Immature natural killer cell (primary cell): ENCODE data around the gene OR2S2. TPM values are rescaled to one million over a fixed set of nuclear protein-coding genes. Genes with fewer than 3 reads are reported as not detected.

Source experiments
- polyA plus RNA-seq, 3 donors: library from polyadenylated mRNA; unstranded; fragments of 300-500 nt; fragmentation: Illumina TruSeq; gene quantifications; one replicate each; pipeline ENCODE4 v1.2.3, GENCODE V29; 2021

The OR2S2 gene
- polyA plus RNA-seq, 3 donors from 2014 or later = not detected

Other genes starting within 250 kb of the OR2S2 start
- gene TLN1, start 226.0 kb downstream of the OR2S2 start, polyA plus RNA-seq = 100 to 1,000 TPM in 1 of 3 donors, 10 to 100 TPM in 2; 21.4 to 260 (median 61.5) TPM
- gene CREB3, start 225.5 kb downstream of the OR2S2 start, polyA plus RNA-seq = 10 to 100 TPM; 47.8 to 59.3 (median 50.0) TPM
- 10 to 100 TPM; 20.3 to 43.3 (median 37.4) TPM for gene GBA2, start 208.9 kb downstream of the OR2S2 start, polyA plus RNA-seq
- 10 to 100 TPM in 1 of 3 donors, 1 to 10 TPM in 2; 5.4 to 10.6 (median 8.2) TPM for gene RGP1, start 208.9 kb downstream of the OR2S2 start, polyA plus RNA-seq
- 1 to 10 TPM in 1 of 3 donors, not detected in 2; 1.3 TPM for gene MSMP, start 203.9 kb downstream of the OR2S2 start, polyA plus RNA-seq
- gene NPR2, start 166.6 kb downstream of the OR2S2 start, polyA plus RNA-seq = under 1 TPM in 1 of 3 donors, not detected in 2; 0.46 TPM
- 1 to 10 TPM in 1 of 3 donors, under 1 TPM in 1, not detected in 1; 0.43 to 2.1 TPM for gene SPAG8, start 145.9 kb downstream of the OR2S2 start, polyA plus RNA-seq
- gene HINT2, start 143.1 kb downstream of the OR2S2 start, polyA plus RNA-seq = 100 to 1,000 TPM; 105 to 124 (median 122) TPM
- gene FAM221B, start 129.4 kb downstream of the OR2S2 start, polyA plus RNA-seq = not detected
- 1 to 10 TPM; 1.1 to 2.1 (median 1.6) TPM for gene TMEM8B, start 128.9 kb downstream of the OR2S2 start, polyA plus RNA-seq
- not detected for gene OR13J1, start 87.8 kb downstream of the OR2S2 start, polyA plus RNA-seq
- gene HRCT1, start 52.0 kb downstream of the OR2S2 start, polyA plus RNA-seq = not detected
- gene SPAAR, start 48.7 kb downstream of the OR2S2 start, polyA plus RNA-seq = not detected
- 10 to 100 TPM in 2 of 3 donors, 1 to 10 TPM in 1; 7.8 to 14.4 (median 13.8) TPM for gene RECK, start 78.8 kb upstream of the OR2S2 start, polyA plus RNA-seq
- 100 to 1,000 TPM; 327 to 486 (median 374) TPM for gene GLIPR2, start 178.6 kb upstream of the OR2S2 start, polyA plus RNA-seq
- gene CCIN, start 211.2 kb upstream of the OR2S2 start, polyA plus RNA-seq = under 1 TPM in 1 of 3 donors, not detected in 2; 0.43 TPM
- 100 to 1,000 TPM in 1 of 3 donors, 10 to 100 TPM in 2; 62.2 to 121 (median 89.0) TPM for gene CLTA, start 232.8 kb upstream of the OR2S2 start, polyA plus RNA-seq